SU-DHL-6 (cell line): Measurements from ENCODE around the gene GFPT2.

Source experiments
- EZH2phosphoT487 ChIP-seq: fragments of 200-600 bp; sonication (generic), shearing (Covaris generic); conservative IDR thresholded peaks from 2 replicates; pipeline ENCODE4 v1.6.1; 2018; ENCODE audit warnings: mild to moderate bottlenecking, antibody characterized with exemption, low read length, moderate library complexity, mixed read lengths
- TF ChIP-seq, protein P1 (sequence below): fragments of 200-600 bp; sonication (generic); IDR thresholded peaks from one replicate; pipeline ENCODE4 v1.5.1; 2017; ENCODE audit warnings: antibody characterized with exemption, mild to moderate bottlenecking, low read length, moderate library complexity; ENCODE audit not compliant: insufficient read depth, poor library complexity, severe bottlenecking

DNA sequence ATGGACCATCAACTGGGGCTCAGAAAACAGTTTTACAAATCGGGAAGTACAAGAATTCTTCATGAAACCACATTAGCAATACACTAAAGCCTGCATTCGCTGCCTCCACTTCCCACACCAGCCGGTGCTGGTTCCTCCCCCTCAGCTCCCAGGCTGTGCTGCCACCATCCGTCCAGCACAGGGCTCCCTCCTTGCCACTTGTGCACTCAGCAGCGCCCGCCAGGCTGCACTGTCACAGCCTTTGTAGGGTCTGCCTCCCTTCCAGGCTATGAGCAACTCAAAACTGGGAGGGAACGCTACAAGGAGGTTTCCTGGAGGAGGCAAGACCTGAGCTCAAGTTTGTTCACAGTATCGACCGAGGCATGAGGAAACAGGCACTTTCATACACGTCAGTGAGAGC lies 69.0 kb downstream of the GFPT2 start:
- TF ChIP-seq, protein P1, sequence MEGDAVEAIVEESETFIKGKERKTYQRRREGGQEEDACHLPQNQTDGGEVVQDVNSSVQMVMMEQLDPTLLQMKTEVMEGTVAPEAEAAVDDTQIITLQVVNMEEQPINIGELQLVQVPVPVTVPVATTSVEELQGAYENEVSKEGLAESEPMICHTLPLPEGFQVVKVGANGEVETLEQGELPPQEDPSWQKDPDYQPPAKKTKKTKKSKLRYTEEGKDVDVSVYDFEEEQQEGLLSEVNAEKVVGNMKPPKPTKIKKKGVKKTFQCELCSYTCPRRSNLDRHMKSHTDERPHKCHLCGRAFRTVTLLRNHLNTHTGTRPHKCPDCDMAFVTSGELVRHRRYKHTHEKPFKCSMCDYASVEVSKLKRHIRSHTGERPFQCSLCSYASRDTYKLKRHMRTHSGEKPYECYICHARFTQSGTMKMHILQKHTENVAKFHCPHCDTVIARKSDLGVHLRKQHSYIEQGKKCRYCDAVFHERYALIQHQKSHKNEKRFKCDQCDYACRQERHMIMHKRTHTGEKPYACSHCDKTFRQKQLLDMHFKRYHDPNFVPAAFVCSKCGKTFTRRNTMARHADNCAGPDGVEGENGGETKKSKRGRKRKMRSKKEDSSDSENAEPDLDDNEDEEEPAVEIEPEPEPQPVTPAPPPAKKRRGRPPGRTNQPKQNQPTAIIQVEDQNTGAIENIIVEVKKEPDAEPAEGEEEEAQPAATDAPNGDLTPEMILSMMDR, result no peak
- TF ChIP-seq EZH2phosphoT487, result no peak
